GM18519 (cell line): ENCODE results near the gene MICU1.
"Not testable (repeated sequence)": the region's sequence is repeated elsewhere in the genome, so short reads cannot be mapped to it uniquely, and the experiment has no call there.

Experiments used
- ATAC-seq: cut with Tn5 transposase; IDR thresholded peaks from one replicate; pipeline ENCODE4 v1.9.1; 2021; ENCODE audit warnings: mild to moderate bottlenecking, moderate library complexity; ENCODE audit not compliant: unreplicated experiment, low FRiP score

MICU1 gene

DNA sequence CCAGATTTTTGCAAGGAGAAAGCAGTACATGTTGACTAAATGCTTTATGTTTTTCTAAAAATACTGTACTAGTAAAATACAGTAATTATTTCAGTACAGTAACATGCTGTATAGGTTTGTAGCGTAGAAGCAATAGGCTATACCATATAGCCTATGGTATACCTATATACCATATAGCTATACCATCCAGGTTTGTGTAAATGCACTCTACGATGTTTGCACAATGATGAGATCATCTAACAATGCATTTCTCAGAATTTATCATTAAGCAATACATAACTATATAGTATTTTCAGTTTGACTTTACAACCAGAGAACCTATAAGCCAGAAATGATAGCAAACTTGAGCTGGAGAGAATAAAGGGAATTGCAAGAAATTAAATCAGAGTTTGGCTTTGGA lies 161.4 kb downstream of the MICU1 start:
- ATAC-seq: no peak

DNA sequence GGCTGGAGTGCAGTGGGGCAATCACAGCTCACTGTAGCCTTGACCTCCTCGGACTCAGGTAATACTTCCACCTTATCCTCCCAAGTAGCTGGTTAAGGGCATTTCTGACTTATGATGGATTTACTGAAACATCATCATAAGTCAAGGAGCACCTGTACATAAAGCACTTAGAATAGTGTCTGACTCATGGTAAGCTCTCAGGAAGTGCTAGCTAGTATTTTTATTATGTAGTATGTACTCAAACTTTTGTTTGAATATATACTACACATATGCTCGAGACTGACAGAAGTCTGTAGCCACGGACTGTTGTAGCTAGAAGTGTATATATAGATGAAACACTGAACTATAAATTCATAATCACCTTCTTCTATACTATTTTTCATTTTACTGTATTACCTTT lies 163.6 kb downstream of the MICU1 start:
- no peak for ATAC-seq

DNA sequence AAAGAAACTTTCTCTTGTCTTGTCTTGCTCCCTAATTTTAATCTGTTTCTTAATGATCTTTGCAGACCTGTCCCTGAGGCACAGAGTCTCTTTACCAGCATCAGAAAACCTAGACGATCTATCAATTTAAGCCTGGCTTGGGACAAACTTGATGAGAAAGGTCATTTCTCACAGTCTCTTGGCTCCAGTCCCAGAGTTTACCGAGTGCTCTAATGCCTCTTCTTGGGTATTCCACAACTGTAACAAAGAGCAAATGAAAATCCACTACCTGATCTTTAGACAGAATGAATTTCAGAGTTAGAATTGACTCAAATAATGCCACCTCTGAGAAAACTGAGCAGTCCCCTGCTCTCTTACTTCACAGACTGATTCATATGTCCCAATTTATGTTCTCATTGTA lies 164.8 kb downstream of the MICU1 start:
- no peak for ATAC-seq

DNA sequence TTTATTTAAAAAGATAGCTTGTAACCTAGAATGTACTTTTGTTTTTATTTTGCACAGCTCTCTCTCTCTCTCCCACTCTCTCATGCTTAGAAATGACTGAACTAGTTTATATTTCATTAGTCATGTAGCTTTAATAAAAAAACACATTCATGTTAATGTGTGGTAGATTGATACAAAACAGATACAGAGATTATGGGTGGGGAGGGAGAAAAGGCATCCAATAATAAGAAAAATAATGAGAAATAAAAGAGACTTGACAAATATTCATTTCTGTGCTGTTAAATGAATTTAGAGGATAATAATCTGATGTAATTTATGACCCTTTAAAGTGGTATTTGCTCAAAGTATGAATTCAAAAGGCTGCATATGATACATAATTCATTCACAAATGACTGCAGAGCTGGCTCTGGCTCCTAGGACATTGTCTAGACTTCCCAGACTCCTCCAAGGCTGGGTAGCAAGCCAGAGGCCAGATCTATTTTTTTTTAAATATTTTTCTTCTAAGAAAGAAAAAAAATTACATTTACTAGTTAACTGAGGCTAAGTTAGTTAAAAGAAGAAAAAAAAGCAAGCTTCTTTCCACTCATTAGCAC lies 165.5 kb downstream of the MICU1 start:
- no peak for ATAC-seq

DNA sequence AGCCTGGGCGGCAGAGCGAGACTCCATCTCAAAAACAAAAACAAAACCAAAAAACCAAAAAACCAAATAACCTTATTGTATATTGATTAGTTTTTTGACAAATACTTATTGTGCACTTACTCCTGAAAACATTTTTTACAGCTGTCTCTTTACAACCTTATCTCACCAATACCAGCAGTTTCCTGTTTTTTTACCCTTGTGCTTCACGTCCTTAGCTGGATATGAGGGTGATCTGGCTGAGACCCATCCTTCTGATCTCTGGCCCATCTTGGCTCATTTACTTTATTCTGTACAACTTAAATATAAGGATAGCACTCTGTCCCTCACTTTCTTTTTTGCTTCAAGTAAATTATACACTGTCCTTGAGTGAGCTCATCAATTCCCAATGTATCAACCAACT lies 166.6 kb downstream of the MICU1 start:
- ATAC-seq: no peak

DNA sequence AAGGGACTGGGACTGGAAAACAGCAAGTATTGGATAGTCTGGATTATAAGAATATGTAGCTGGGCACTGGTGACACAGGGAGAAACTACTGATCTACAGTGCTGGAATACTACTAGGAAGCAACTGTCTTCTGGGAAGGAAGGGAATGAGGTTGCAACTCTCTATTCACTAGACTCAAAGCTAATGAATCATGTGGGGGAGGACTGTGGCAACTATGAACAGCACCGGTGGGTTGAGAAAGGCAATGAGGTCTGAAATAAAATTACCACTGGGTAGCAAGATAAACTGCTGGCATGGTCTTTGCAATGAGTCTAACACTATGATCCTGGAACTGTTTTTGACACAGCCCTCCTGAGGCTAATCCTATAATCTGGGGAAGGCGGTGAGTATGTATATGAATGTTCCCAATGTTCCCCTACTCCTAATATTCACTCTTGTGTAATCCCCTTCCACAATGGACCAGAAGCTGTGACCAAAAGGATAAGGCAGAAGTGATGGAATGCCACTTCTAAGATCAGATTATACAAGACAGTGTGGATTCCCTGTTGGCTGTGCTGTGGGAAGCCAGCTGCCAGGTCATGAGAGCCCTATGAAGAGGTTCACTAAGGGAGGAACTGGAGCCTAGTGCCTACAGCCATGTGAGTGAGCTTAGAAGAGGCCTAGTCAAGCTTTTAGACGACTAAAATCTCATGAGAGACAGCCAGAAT lies 169.8 kb downstream of the MICU1 start:
- ATAC-seq: no peak

DNA sequence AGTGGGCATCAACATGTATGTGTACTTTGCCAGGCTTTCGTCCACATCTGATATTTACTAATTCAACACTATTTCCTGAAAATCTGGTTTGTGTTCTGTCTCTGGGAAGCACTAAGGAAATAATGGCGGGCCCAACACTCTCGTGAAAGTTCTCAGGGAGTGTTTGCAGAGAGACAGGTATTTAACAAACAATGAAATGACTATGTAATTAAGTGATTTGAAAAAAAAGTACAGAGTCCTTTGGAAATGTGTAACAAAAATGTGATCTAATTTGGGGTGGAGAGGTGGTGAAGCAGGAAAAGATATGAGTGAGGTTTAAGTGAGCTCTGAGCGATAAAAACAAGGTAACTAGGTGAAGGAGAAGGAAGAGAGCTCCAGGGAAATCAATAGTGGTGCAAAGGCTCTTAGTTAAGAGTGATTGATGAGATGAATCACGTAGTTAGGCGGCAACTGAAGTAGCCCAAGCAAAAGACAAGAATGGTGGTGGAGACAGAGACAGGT lies 175.9 kb downstream of the MICU1 start:
- no peak for ATAC-seq

DNA sequence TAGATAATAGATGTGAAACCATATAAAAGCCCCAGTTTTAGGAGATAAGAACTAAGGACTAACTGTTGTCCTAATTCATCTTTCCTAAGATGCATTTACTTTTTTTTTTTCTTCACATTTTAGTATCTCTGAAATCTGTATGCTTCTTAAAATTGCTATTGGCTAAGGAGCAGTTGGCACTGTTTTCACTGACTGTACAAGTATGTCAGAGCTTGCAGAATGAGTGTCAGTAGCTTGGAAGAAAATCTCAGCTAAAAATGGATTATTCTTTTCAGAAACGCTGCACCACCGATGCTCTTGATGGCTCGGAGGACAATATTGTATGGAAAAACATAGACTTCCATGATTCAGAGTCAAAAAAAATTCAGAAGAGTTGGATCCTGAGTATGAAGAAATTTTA lies 180.0 kb downstream of the MICU1 start:
- no peak for ATAC-seq

DNA sequence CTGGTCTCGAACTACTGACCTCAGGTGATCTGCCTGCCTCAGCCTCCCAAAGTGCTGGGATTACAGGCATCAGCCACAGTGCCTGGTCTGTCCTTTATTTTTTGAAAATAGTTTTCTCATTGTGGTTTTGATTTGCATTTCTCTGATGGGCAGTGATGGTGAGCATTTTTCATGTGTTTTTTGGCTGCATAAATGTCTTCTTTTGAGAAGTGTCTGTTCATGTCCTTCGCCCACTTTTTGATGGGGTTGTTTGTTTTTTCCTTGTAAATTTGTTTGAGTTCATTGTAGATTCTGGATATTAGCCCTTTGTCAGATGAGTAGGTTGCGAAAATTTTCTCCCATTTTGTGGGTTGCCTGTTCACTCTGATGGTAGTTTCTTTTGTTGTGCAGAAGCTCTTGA lies 182.9 kb downstream of the MICU1 start:
- not testable (repeated sequence) for ATAC-seq

DNA sequence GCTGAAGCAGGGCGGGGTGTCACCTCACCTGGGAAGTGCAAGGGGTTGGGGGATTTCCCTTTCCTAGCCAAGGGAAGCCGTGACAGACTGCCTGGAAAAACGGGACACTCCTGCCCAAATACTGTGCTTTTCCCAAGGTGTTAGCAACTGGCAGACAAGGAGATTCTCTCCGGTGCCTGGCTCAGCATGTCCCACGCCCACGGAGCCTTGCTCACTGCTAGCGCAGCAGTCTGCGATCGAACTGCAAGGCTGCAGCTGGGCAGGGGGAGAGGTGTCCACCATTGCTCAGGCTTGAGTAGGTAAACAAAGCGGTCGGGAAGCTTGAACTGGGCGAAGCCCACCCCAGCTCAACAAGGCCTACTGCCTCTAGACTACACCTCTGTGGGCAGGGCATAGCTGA lies 190.3 kb downstream of the MICU1 start:
- ATAC-seq: no peak

DNA sequence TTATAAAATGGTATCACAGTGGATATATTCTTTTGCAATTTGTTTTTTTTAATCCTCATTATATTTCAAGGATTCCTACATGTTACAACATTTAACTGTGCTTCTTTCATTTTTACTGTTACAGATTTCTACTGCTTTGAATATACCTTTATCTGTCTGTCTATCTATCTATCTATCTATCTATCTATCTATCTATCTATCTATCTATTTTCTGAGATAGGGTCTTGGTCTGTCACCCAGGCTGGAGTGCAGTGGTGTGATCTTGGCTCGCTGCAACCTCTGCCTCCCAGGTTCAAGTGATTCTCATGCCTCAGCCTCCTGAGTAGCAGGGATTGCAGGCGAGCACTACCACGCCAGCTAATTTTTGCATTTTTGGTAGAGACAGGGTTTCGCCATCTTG lies 194.9 kb downstream of the MICU1 start:
- ATAC-seq: not testable (repeated sequence)

DNA sequence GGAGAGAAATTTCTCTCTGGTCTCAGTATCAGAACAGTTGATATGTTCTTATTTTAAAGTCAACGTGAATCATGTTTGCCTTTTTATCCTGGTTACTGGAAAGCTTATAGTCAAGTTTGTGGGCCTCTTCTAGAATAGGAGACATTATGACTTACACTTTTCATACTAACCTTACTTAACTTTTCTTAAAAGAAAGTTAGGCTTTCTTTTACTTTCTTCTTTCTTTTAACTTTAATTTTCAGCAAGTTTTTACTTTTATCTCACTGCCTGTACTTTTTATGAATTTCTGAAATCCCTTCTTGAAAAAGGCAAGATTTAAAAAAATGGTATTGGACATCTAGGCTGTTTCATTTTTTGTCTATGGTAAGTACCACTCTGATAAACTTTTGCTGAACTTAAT lies 195.9 kb downstream of the MICU1 start:
- ATAC-seq: no peak

DNA sequence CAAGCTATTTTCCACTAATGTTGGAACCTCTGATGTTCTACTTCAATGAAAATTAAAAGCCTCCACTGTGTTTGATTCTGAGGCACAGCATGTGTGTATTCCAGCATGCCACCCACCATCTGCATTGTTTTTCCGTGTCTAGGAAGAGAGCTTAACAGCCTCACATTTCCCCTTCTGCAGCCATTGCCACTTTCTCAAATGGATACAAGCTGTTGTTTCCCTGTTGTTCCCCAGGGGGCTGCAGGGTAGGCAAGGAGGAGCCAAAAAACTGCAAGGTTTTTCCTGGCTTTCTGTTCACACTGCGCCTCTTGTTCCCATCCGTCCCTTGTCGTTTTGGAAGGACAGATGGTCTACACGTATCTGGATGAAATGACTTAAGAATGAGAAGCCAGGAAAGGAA lies 198.9 kb downstream of the MICU1 start:
- ATAC-seq: no peak

DNA sequence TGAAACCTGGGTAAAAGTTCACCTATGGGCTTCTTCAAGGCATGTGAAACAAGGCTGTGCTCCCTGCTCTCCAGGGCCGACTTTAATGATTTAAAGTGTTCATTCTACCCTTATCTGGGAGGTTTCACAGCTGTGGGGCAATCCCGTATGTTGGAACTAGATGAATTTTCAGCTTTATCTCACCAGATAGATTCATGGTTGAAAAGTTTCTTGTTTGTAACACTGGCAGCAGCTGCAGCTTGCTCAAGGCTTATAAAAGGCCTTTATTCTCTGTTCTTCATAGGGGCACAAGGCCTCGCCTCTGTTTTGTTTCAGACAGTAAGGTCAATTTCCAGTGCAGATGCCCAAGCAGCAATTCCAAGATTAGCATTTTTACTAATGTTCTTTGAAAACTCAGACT lies 200.7 kb downstream of the MICU1 start:
- ATAC-seq: no peak

DNA sequence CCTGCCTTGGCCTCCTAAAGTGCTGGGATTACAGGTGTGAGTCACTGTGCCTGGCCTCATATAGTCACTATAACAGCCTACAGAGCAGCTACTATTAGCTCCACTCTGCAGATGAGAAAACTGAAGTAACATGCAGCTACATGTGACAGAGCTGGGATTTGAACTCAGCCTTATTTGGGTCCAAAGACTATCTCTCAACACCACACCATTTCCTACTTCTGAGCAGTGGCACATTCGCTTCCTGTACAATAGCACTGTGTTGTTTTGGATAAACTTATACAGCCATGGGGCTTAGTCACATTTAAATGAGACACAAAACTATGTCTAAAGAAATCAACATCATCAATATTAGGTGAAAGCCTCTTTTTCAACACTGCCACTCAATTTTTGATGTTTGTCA lies 201.3 kb downstream of the MICU1 start:
- ATAC-seq: no peak

DNA sequence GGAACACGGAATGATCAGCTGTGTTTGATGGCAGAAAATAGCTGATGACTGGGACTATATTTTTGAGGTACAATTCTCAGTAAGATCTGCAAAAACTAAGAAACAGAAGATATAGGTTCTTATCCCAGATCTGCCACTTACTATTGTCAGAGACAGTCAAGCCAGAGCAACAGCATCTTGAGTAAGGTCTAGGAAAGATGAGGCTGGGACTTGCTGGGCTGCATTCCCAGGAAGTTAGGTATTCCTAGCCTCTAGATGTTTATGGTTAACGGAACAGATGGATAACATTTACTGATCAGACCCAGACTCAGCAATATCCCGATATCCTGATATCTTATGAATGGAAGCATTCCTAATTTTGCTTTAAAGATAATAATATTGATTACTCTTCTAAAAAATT lies 202.5 kb downstream of the MICU1 start:
- no peak for ATAC-seq

DNA sequence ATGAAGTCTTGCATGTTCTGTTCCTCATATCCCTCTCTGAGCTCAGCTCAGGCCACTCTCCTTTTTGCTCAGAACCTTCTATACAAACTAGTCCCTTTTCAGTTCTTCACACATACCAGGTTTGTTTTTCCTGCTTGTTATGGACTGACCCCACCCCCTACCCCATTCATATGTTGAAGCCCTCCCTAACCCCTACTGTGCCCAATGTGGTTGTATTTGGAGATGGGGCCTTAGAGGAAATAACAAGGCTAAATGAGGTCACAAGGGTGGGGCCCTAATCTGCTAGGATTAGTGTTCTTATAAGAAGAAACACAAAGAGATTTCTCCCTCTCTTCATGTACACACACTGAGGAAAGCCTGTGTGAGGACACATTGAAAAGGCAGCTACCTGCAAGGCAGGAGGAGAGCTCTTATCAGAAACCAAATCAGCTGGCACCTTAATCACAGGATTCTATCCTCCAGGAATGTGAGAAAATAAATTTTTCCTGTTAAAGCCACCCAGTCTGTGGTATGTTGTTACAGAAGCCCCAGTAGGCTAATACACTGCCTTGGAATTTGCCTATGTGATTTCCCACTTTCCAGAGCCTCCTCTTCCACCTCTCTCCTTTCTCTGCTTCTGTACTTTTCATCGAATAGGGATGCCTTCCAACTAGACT lies 203.9 kb downstream of the MICU1 start:
- no peak for ATAC-seq

DNA sequence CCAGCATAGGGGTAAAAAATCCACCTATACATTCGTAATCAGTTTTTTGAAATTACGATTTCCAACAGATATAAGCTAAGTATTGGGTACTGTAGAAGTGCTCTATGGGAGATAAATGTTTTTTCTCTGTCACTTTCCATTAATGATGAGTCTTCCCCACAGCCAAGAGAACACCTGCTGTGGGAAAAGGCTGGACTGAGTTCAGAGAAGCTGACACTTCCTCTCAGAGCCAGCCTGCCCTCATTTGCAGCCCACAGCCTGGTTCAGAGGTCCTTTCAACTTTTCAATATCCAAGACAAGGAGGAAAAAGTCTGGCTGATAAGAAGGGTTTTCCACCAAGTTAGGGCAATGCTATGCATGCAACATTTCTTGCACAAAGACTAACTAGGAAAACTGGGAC lies 206.6 kb downstream of the MICU1 start:
- no peak for ATAC-seq

DNA sequence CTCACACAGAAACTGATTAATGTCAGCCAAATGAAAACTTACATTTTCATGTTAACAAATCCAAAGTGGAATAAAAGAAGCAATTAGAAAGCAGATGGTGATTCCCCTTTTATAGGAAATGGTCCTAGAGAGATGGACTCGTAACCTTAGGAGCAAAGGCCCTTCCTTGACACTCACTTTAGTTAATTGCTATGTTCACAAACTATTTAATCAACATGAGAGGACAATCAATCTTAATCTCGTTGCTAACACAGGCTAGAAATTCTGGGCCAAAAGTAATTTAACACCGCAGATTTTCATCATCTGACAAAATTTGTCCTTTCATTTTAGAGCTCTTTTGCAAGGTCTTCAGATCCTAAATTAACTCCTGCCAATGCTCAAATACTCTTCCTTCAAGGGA lies 207.2 kb downstream of the MICU1 start:
- no peak for ATAC-seq

DNA sequence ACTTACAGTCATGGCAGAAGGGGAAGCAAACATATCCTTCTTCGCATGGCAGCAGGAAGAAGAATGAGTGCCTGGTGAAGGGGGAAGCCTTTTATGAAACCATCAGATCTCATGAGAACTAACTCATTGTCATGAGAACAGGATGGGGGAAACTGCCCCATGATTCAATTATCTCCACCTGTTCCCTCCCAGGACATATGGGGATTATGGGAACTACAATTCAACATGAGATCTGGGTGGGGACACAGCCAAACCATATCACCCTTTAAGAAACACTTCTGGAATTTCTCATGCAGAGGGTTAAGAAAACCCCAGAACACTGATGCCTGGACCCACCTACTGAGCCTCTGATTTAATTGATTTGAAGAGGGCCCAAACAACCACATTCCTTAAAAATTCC lies 207.9 kb downstream of the MICU1 start:
- no peak for ATAC-seq

DNA sequence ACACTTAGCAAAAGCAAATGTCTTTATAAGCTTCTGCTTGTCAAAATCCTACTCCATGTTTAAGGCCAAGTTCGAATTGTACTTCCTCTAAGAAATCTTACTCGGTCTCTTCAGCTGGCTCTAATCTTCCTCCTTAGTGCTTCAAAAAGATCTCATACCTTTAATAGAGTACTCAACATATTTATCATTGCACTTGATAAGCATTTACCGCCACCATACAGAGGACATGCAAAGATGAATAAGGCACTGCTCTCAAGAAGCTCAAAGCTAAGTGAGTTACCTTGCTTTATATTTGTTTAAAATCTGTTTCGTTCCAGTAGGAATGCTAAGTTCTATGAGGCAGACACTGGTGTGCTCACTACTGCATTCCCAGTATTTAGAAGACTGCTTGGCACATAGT lies 209.2 kb downstream of the MICU1 start:
- no peak for ATAC-seq

DNA sequence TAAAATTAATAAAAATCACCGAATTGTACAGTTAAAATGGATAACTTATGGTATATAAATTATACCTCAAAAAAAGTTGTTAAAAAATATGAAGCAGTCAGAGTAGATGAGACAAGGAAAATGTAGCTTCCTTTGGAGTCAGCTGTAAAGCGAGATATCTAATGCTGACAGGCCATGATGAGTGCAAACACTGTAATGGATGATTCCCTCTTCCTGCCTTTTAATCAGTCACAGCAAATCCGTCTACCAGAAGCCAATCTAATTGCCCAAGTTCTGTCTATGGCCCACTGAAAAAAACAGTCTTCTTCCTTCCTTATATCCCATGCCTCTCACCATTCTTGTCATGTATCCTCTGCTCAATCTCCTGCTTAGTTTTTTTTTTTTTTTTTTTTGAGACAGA lies 211.2 kb downstream of the MICU1 start:
- no peak for ATAC-seq
